Astrocyte of the hippocampus (primary cell): Measurements from ENCODE around the gene AGER.
A peak's percentile ranks its signal among the peaks of the same experiment; 100 is the strongest.
"Not testable (repeated sequence)": the region's sequence is repeated elsewhere in the genome, so short reads cannot be mapped to it uniquely, and the experiment has no call there.

Experiments
- DNase-seq: peaks from one replicate; pipeline ENCODE4 v3.0.0; 2011; ENCODE audit warnings: low read depth, low spot score

Gene AGER

GRCh38 chr6:32200711-32201475 lies 16.8 kb upstream of the AGER start:
- DNase-seq, result no peak

GRCh38 chr6:32198866-32199265 lies 14.8 kb upstream of the AGER start:
- no peak for DNase-seq

GRCh38 chr6:32198345-32198696 lies 14.3 kb upstream of the AGER start:
- no peak for DNase-seq

GRCh38 chr6:32196682-32197616 lies 12.9 kb upstream of the AGER start:
- DNase-seq, result peak; percentile 26

- peak; percentile 94 for DNase-seq
These were observed 12.0 kb upstream of the AGER start for GRCh38 chr6:32195902-32196681.

GRCh38 chr6:32195652-32195901 lies 11.5 kb upstream of the AGER start:
- peak; percentile 100 for DNase-seq

- DNase-seq, result peak; percentile 67
These were observed 11.0 kb upstream of the AGER start for GRCh38 chr6:32194825-32195651.

GRCh38 chr6:32194388-32194787 lies 10.3 kb upstream of the AGER start:
- no peak for DNase-seq

- not testable (repeated sequence) for DNase-seq
These were observed 9.0 kb upstream of the AGER start for GRCh38 chr6:32193096-32193495.

GRCh38 chr6:32192608-32193039 lies 8.6 kb upstream of the AGER start, which contains the start of gene GPSM3:
Gene GPSM3, minus strand, starts transcription at chr6:32192643. Its CDS starts 130 bp downstream, at chr6:32192513.
- DNase-seq, result no peak

- no peak for DNase-seq
These were observed 7.9 kb upstream of the AGER start for GRCh38 chr6:32191696-32192607.

- no peak for DNase-seq
These were observed 7.0 kb upstream of the AGER start for GRCh38 chr6:32190911-32191677.

- DNase-seq, result peak; percentile 93
These were observed 6.2 kb upstream of the AGER start, which contains the start of gene PBX2 for GRCh38 chr6:32190054-32190851. Gene PBX2, minus strand, starts transcription at chr6:32190202. Its CDS starts 287 bp downstream, at chr6:32189915.

GRCh38 chr6:32189742-32190053 lies 5.6 kb upstream of the AGER start:
- DNase-seq, result no peak

- no peak for DNase-seq
These were observed 5.2 kb upstream of the AGER start for GRCh38 chr6:32189069-32189741.

- DNase-seq, result peak; percentile 28
These were observed 4.5 kb upstream of the AGER start for GRCh38 chr6:32188381-32189068.

GRCh38 chr6:32187725-32188380 lies 3.8 kb upstream of the AGER start:
- not testable (repeated sequence) for DNase-seq
